ENCODE measurements around the gene USP8. TPM values are rescaled to one million over a fixed set of nuclear protein-coding genes. Genes with fewer than 3 reads are reported as not detected.
A peak's percentile ranks its signal among the peaks of the same experiment; 100 is the strongest.
"Not testable (repeated sequence)": the region's sequence is repeated elsewhere in the genome, so short reads cannot be mapped to it uniquely, and the experiment has no call there.

USP8 gene
- polyA plus RNA-seq, 2 of the 4 experiments (the other 2 are of a cell fraction): 53.1 to 108 TPM

- ATAC-seq: no peak
- no peak for FAIRE-seq
- CTCF ChIA-PET: interaction anchor here (0.7 to 1.1 kb wide), 3 partner anchors 16 to 39 kb away, joined by 4 read pairs; no protein-coding TSS in a partner anchor
Measured at GRCh38 chr15:50378776-50379175, 45.4 kb upstream of the USP8 start.

DNA sequence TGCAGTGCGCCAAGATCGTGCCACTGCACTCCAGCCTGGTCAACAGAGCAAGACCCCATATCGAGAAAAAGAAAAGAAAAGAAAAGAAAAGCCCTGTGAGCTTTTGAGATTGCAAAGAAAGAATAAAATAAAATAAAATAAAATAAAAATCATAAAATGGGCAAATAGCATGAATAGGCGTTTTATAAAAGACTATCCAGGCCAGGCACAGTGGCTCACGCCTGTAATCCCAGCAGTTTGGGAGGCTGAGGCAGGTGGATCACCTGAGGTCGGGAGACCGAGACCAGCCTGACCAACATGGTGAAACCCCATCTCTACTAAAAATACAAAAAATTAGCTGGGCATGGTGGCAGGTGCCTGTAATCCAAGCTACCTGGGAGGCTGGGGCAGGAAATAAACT, 44.8 kb upstream of the USP8 start:
- CTCF ChIA-PET: interaction anchor here (0.7 to 1.1 kb wide), 2 partner anchors 17 kb away, joined by 4 read pairs; no protein-coding TSS in a partner anchor
- H3K4me3 ChIP-seq; DNase-seq (ENCODE audit: low read depth in 1 of 2, low spot score in 1 of 2); POLR2A ChIA-PET; H3K4me1 ChIP-seq; FAIRE-seq; H3K9me3 ChIP-seq; H3K27ac ChIP-seq; ATAC-seq; H3K4me2 ChIP-seq: not testable (repeated sequence)
- WGBS (ENCODE audit: missing lambda C conversion rate): 72% methylated on average over 7 of the region's 7 CpGs

More at GRCh38 chr15:50378776-50379175, 45.4 kb upstream of the USP8 start:
- POLR2A ChIA-PET: no interaction called here
- no peak overlapping the region for H3K27ac ChIP-seq
- 93% methylated on average over 1 of the region's 1 CpG for WGBS (ENCODE audit: missing lambda C conversion rate)
- H3K4me3 ChIP-seq: no peak overlapping the region
- no peak overlapping the region for H3K4me2 ChIP-seq
- no peak for DNase-seq (ENCODE audit: low read depth in 1 of 2, low spot score in 1 of 2)
- TF ChIP-seq EP300 (IDR thresholded peaks at IDR 0.05) (no peak), MAX (IDR thresholded peaks at IDR 0.05) (no peak), NPAS2 (CRISPR knock-in tag; IDR thresholded peaks at IDR 0.05; ENCODE audit: borderline replicate concordance) (no peak), ZFP36 (IDR thresholded peaks at IDR 0.05; ENCODE audit: borderline replicate concordance, partially characterized antibody) (no peak), FOSL2 (IDR thresholded peaks at IDR 0.05) (no peak), FOSL2 (CRISPR knock-in tag; IDR thresholded peaks at IDR 0.05) (no peak), TP53 (CRISPR knock-in tag; IDR thresholded peaks at IDR 0.05) (no peak), PBX3 (IDR thresholded peaks at IDR 0.05) (no peak), USF2 (IDR thresholded peaks at IDR 0.05) (no peak), E2F6 (IDR thresholded peaks at IDR 0.05; ENCODE audit: borderline replicate concordance, low read depth) (no peak), RCOR1 (IDR thresholded peaks at IDR 0.05; ENCODE audit: low read depth, low read length) (no peak), TFCP2L1 (CRISPR knock-in tag; IDR thresholded peaks at IDR 0.05) (no peak), ELK1 (IDR thresholded peaks at IDR 0.05; ENCODE audit: low read depth, low read length) (no peak), CEBPB (IDR thresholded peaks at IDR 0.05) (no peak), HOXB13 (CRISPR knock-in tag; IDR thresholded peaks at IDR 0.05; ENCODE audit: low read depth) (no peak), HES2 (IDR thresholded peaks at IDR 0.05) (no peak), RAD21 (conservative IDR thresholded peaks at IDR 0.05 in 1 of 2, IDR thresholded peaks at IDR 0.05 in 1 of 2) (no peak), PHF8 (IDR thresholded peaks at IDR 0.05; ENCODE audit: borderline replicate concordance, low read depth) (no peak), FOXS1 (CRISPR knock-in tag; IDR thresholded peaks at IDR 0.05) (no peak)
- H3K9me3 ChIP-seq: peaks cover 4% of the 10 kb centered on the region; the same call in 1 of the 3 replicates
- no peaks in the 10 kb centered on the region for H3K4me1 ChIP-seq

GRCh38 chr15:50380089-50380488, 44.1 kb upstream of the USP8 start:
- POLR2A ChIA-PET: no interaction called here
- TF ChIP-seq MAFK (IDR thresholded peaks at IDR 0.05; ENCODE audit: partially characterized antibody) (peak; percentile 76), ZFP36 (IDR thresholded peaks at IDR 0.05; ENCODE audit: borderline replicate concordance, partially characterized antibody) (peak; percentile 55), ELK1 (IDR thresholded peaks at IDR 0.05; ENCODE audit: low read depth, low read length) (no peak), RARB (CRISPR knock-in tag; IDR thresholded peaks at IDR 0.05) (no peak), FOSB (CRISPR knock-in tag; IDR thresholded peaks at IDR 0.05) (no peak)
- no peaks in the 10 kb centered on the region for H3K4me1 ChIP-seq
- CTCF ChIA-PET: no interaction called here
- H3K9me3 ChIP-seq: peaks cover 4% of the 10 kb centered on the region; the same call in 1 of the 3 replicates
- FAIRE-seq (no peak), ATAC-seq (no peak), DNase-seq (ENCODE audit: low read depth in 1 of 2, low spot score in 1 of 2) (no peak)
- no peak overlapping the region for H3K27ac ChIP-seq
- no peak overlapping the region for H3K4me2 ChIP-seq
- WGBS (ENCODE audit: missing lambda C conversion rate): 78% methylated on average over 1 of the region's 1 CpG
- H3K4me3 ChIP-seq: no peak overlapping the region
